NCI-H1694 (cell line): ENCODE data around the gene APH1A.
A peak's percentile ranks its signal among the peaks of the same experiment; 100 is the strongest.
"Not testable (repeated sequence)": the region's sequence is repeated elsewhere in the genome, so short reads cannot be mapped to it uniquely, and the experiment has no call there.

Experiments
- DNase-seq: peaks from one replicate; lab custom pipeline; 2025; lab: John Stamatoyannopoulos, UW

The APH1A gene

DNA sequence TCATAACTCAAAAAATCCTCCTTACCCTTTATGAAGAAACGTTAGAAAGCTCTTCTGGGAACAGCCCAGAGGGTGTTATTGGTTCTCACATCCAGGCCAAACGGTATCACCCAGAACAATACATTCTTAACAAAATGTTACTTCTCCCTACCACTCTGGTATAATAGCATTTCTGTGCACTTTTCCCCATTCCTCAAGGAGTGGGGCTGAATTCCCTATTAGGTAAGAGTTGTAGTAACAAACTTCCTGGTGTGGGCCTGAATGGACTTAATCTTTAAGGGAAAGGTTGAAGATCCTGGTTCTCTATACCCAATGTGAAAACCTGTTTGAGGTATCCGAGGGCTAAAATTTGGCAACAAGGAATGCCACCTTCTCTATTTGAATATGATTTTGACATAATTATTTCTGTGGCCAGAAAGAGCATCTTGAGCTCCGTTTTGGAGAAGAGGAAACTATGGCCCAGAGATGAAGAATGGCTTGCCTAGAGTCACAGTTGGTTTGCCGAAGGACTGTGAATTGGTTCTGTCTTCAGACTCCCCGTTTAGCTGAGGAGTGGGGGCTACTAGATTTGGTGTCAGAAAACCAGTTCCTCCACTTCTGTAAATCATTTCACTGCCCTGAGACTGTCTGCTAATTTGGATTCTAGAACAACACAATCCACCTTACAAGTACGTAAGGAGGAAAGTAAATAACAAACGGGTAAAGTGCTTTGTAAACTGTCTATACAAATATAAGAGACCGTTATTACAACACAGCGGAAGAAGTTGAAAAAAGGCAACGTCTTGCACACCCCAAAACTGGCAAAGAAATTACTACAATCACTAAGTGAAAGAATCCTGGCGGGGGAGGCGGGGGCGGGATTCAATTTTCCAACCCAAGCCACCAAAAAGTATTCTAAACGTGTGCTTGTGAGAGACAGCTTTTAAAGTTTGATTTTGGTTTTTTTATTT is 35.2 kb downstream of the APH1A start:
- DNase-seq: no peak

DNA sequence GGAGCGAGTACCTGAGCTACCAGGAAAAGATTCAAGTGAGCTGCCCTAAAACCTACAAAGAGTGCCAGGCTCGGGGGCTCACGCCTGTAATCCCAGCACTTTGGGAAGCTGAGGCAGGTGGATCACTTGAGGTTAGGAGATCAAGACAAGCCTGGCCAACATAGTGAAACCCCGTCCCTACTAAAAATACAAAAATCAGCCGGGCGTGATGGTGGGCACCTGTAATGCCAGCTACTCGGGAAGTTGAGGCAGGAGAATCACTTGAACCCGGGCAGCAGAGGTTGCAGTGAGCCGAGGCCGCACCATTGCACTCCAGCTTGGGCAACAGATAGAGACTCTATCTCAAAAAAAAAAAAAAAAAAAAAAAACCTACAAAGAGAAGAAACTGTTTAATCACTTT is 35.9 kb downstream of the APH1A start:
- DNase-seq: not testable (repeated sequence)

DNA sequence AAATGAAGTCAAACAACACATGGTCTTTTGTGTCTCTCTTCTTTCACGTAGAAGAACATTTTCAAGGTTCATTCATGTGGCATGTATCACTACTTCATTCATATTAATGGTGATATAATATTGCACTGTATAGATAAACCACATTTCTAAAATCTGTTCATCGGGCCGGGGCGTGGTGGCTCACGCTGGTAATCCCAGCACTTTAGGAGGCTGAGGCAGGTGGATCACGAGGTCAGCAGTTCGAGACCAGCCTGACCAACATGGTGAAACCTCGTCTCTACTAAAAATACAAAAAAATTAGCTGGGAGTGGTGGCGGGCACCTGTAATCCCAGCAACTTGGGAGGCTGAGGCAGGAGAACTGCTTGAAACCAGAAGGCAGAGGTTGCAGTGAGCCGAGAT is 40.6 kb downstream of the APH1A start:
- DNase-seq: not testable (repeated sequence)

DNA sequence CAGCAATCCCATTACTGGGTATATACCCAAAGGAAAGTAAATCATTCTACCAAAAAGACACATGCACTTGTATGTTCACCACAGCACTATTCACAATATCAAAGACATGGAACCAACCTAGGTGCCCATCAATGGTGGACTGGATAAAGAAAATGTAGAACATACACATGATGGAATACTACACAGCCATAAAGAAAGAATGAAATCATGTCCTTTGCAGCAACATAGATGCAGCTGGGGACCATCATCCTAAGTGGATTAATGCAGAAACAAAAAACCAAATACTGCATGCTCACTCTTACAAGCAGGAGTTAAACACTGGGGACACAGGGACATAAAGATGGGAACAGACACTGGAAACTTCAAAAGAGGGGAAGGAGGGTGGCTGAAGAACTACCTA is 41.6 kb downstream of the APH1A start:
- no peak for DNase-seq

DNA sequence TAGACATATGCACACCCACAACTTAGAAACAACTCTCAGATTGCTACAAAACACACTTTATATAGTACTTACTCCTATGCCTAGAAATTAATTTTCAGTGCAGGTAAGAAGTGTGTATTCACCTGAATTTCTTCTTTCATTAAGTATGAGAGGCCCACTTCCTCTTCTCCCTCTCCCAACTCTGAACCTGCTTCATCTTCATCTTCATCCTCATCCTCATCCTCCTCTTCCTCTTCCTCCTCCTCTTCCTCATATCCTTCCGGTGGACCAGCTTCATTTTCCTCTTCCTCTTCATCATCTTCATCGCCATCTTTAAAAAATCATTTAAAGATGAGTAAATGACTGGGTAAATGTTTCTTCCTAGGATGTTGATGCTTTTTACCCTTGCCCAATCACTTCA is 42.3 kb downstream of the APH1A start:
- DNase-seq: no peak

DNA sequence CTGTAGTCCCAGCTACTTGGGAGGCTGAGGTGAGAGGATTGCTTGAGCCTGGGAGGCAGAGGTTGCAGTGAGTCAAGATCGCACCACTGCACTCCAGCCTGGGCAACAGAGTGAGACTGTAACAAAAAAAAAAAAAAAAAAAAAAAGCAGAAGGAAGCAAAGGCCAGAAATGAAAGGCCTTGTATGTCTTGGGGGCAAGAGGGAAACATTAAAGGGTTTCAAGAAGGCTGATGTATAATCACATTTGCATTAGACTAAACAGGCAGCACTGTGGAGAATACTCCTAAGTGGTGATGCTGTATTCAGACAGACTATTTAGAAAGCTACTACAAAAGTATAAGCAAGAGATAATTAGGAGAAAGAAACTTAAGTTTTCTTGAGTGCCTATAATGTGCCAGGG is 43.3 kb downstream of the APH1A start:
- no peak for DNase-seq

DNA sequence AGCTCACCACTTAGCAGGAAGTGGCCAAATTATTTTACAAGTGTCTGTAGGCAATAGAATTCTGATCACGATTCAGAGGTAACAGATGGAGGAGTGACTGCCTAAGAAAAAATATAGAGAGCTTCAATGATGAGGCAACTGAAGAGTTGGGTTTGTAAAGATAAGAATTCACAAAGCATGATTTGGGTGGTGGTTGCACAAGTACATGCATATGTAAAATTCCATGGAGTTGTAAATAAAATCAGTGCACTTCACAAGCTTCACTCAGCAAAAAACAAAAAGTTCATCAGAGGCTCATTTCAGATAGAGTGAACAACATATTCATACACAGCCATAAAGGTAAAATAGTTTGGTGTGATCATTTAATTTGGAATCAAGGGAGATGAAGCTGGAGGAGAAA is 43.8 kb downstream of the APH1A start:
- DNase-seq: no peak

DNA sequence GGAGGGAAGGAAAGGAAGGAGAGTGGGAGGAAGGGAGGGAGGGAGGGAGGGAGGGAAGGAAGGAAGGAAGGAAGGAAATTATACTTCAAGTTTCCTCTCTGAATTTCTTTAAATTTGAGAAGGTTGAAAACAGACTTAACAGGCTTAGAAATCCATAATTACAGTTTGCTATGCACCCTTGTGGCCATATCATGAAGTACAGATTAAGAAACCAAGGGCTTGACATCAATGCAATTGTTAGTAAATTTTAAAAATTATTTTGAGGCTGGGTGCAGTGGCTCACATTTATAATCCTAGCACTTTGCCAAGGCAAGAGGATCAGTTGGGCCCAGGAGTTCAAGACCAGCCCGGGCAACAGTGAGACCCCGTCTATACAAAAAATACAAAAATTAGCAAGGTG is 47.3 kb downstream of the APH1A start:
- DNase-seq: peak; percentile 39

DNA sequence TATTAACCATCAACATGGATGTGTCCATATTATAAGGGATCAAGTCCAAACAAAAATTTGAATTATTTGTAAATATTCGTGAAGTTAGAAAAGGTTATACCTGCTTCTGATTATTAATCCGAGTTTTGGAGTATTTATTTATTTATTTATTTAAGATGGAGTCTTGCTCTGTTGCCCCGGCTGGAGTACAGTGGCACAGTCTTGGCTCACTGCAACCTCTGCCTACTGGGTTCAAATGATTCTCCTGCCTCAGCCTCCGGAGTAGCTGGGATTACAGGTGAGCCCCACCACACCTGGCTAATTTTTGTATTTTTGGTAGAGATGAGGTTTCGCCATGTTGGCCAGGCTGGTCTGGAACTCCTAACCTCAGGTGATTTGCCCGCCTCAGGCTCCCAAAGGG is 53.0 kb downstream of the APH1A start:
- DNase-seq: not testable (repeated sequence)
